NCI-H128 (cell line): ENCODE data around the gene MYCBP.
"Not testable (repeated sequence)": the region's sequence is repeated elsewhere in the genome, so short reads cannot be mapped to it uniquely, and the experiment has no call there.

Experiments
- DNase-seq: peaks from one replicate; lab custom pipeline; 2025; ENCODE audit not compliant: unreplicated experiment; lab: John Stamatoyannopoulos, UW

The MYCBP gene, protein sequence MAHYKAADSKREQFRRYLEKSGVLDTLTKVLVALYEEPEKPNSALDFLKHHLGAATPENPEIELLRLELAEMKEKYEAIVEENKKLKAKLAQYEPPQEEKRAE

DNA sequence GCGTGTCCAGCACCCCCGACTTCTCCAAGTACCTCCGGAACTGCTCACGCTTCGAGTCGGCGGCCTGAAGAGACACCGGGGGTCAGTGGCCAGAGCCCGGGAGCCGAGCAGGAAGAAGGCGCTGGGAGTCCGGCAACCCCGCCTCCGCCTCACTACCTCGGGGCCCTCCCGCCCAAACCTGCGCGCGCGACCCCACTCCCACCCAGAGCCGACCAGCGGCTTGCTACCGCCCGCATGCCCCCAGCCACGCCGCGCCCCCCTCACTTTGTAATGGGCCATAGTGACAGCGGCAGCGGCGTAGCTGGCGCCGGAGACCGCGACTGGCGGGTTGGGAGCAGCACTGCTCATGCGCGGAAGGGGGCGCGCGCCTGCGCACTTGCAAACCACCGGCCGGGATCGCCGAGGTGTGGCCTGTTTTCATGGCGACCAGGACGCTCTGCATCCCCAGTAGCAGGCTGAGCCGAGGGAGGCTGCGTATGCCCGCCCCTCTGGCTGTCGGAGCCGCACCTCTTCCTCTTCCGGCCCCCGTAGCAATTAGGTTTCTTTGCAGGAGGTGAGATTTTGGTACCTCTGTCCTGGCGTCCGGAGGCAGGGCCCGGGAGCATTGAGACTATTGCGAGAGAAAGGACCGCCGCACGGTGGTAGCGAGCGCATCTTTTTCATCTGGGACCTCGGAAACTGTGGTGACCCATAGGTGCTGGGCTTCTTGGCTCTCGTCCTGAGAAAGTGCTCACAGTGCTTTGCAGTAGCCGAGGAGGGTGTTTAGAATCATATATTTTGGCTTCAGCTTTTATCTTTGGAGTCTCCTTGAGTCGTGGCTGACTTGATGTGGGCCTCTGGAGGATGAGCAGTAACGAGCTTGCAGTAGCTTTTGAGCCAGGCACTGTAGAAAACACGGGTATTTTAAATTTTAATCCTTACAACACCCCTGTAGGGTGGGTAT lies at the start of gene MYCBP:
Gene MYCBP, minus strand, starts transcription at position 322 of the 943 bp plus-strand sequence. Its CDS starts 43 bp downstream, at position 279.
- peak; percentile 90 for DNase-seq

DNA sequence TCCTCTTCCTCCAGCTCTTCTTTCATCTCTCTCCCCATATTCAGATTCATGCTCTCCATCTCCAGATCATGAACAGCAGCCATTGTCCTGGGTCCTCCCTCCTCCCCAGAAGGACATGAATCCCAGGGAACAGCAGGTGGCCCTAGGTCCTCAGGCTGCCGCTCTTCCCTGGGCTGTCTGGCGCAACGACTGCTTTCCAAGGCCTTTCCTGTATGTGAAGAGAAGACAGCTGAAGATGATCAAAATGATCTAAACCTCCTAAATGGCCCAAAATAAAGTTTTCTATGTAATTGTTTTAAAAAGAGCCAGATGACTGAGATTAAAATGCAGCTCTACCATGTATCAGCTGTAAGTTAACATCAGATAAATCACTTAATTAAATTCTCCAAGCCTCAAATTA lies 46.0 kb upstream of the MYCBP start:
- DNase-seq, result no peak

DNA sequence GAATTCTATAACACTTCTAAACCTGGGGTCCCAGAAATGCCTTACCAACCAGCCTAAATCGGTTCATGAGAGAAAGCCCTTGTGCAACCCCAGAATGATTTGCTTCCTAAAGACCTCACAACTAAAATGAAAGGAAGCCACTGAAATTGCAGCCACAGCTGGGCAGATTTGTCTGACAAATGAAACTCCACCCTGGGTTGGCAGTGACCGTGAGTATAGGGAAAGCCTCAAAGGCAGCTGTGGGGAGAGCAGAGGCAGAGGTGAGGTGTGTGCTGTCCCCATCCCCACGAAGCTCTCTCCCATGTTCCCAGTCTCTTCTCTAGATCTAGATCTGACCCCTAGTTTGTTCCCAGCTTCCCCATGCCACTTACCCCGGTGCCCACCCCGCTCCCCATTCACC lies 45.4 kb upstream of the MYCBP start:
- no peak for DNase-seq

DNA sequence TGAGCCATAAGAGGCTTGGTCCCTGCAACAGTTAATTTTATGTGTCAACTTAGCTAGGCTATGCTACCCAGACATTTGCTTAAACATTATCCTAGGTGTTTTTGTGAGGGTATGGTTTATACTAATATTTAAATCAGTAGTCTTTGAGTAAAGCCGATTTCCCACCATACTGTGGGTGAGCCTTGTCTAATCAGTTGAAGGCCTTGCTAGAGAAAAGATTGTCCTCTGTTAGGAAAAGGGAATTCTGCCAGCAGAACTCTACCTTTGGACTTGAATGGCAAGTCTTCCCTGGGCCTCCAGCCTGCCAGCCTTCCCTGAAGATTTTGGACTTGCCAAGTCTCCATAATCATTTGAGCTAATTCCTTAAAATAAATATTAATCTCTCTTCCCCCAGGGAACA lies 44.6 kb upstream of the MYCBP start:
- no peak for DNase-seq

DNA sequence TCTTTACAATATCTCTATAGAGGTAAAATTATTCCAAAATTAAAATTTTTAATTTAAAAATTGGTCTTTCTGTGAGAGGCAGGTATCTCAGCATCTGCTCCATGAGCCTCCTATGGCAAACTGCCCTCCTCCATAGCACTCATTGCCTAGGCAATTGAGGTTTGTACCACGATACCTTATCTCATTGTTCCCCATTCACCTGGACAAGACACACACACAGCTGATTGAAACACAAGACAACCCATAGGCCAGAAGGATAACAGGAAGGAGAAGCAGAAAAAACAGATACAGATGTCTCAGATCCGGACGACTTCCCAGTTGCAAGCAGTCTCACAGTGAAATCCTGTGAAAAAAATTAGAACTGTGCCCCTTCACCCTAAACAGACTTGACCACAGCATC lies 44.2 kb upstream of the MYCBP start:
- DNase-seq, result no peak

DNA sequence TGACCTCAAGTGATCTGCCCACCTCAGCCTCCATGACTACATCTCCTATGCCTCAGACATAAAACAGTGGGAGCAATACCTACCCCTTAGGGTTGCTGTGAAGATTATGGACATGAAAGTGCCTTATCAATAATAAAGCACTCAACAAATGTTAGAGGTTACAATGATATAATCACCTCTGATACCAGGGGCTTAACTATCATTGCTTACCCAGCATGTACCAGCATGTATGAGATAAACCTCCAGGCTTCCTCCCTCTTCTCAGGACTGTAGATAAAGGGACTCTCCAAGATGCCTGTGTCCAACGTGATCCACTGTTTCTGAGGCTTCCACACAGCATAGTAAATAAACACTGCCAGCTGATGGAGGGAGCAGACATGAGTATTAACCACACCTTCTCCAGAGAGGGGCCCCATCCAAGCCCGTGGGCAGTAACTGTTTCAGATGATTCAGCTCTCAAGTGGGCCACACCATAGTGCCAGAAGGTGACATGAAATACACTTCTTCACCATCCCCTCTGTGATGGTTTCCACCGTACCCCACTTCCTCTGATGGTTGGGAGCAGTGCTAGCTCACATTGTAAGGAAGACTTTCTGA lies 42.3 kb upstream of the MYCBP start:
- DNase-seq, result no peak

DNA sequence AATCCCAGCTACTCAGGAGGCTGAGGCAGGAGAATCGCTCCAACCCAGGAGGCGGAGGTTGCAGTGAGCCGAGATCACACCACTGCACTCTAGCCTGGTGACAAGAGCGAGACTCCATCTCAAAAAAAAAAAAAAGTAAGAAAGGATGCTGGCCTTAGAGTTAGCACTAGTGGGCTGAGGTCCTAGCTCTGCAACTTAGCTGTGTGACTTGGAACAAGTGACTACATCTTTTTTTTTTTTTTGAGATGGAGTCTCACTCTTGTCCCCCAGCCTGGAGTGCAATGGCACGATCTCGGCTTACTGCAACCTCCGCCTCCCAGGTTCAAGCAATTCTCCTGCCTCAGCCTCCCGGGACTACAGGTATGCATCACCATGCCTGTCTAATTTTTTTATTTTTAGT lies 41.8 kb upstream of the MYCBP start:
- DNase-seq, result not testable (repeated sequence)

DNA sequence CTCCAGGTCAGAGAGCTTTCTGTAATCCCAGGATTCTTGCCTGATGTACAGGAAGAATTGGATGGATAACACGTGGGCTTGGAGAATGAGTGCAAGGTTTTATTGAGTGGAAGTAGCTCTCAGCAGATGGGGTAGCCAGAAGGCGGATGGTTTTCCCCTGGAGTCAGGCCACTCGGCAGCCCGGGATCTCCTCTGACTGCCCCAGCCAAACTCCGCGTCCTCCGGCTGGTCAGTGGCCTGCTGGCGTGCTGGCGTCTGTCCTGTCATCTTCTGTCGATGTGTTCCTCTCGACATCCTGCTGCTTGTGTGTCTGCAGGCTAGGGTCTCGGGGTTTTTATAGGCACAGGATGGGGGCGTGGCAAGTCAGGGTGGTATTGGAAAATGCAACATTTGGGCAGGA lies 35.7 kb upstream of the MYCBP start:
- no peak for DNase-seq

DNA sequence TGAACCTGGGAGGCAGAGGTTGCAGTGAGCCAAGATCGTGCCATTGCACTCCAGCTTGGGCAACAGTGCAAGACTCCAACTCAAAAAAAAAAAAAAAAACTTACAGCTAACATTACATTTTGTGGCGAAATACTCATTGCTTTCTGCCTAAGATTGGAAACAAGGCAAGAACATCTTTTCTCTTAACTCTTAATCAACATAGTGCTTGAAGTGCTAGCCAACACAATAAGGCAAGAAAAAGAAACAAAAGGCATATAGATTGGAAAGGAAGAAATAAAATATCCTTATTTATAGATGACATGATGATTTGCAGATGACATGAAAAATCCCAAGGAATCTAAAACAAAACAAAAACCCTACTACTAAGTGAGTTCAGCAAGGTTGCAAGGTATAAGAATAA lies 32.8 kb upstream of the MYCBP start:
- no peak for DNase-seq

DNA sequence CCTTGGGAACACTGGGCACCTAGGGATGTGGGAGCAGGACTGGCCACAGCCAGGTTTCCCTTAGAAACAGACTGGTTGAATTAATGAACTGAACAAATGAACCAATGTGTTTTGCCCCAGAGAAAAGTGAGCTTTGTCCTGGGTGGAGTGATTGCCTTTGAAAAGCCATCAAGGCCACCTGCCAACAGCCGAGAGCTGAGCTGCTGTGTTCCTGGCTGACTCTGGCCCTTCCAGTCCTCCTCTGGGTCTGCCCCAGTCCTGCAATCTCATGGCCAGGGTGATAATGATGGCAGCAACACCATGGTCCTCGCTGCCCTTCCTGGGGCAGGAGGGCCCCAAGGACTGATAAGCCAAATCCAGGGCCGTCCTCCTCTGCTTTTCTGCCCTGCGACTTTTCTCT lies 26.4 kb upstream of the MYCBP start:
- no peak for DNase-seq

DNA sequence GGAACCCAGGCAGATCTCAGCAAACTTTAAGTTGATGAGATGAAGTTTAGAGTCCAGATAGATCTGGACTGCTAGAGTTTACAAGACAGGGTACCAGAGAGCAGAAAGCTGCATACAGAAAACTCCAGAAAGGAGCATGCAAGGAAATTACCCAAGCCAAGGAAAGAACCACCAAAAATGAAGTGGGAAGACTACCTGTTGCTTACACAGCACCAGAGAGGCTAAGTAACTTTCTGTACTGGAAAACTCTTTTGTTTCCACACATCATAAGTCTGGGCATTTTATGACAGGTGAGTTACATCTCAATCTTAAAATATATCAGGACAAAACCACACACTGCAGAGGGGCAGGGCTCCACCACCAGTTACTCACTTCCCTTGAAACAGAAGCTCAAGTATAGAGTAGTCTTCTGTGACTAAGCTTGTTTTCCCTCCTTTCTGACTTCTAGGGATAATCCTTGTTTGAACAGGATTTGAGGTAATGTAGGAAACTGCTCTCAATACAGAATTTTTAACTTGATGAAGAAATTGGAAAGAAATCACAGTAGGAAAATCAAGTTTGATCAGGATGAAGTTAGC lies 25.6 kb upstream of the MYCBP start:
- no peak for DNase-seq

DNA sequence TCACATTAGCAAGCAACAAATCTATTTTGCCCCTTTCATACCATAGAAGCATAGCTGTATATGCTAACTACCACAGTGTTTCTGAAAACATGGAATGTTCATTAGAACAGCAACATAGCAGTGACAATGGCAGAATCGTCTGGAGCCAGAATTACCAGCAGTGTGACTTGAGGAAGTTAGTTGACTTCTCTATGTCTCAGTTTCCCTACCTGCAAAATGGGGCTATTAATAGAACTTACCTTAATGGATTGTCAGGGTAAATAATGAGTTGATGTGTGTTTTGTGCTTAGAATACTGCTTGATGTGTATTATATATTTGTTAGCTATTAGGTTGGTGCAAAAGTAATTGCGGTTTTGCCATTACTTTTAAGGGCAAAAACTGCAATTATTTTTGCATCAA lies 23.0 kb upstream of the MYCBP start:
- no peak for DNase-seq

DNA sequence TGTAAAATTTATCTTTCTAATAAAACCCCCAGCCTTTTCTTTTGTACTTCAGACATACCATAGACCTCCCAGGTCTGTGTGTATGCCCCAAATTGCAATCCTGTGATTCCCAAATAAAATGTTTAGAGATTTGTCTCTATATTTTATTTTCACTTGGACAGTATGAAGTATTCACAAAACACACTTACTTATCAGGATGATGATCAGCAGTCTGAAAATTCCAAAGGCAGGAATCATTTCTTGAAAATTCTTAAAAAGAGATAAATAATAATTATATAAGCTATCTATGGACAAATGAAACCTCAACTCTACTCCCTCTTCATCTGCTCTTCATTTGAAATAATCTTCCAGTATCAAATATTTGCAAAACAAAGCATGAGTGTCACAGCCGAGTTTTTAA lies 19.8 kb upstream of the MYCBP start:
- no peak for DNase-seq

DNA sequence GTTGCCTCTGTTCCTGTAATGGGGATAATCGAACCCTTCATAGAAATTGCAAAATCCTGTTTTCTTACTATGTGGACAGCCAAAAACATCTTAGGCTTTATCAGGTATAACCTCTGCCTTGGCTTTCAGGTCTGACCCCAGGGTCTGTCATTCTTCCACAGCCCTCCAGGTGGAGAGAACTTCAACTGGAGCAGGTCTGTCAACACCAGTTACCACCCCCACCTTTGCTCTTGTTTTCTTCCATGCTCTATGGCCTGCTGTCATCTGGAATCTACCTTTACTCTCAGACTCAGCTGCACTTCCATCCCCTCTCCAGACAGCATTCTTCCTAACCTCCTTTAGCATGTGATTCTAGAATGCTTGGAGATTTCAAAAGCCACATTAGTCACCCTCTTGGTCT lies 18.6 kb upstream of the MYCBP start:
- no peak for DNase-seq

DNA sequence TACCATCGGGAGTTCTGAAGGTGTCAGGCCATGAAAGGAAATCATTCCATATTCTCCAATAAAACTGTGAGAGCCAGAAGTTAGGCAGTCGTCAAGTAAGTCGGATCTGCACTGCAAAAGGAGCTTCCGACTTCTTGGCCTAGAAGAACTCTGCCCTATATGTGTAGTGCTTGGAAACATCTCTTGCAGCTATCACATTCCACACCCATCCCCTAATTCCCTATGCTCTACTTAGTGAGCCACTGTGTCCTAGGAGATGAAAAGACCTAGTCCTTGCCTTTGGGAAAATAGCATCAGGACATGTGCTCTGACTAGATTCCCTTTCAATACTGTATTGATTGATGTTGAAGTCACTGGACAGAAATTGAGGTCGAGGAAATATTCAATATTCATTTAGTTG lies 16.4 kb upstream of the MYCBP start:
- DNase-seq, result no peak

DNA sequence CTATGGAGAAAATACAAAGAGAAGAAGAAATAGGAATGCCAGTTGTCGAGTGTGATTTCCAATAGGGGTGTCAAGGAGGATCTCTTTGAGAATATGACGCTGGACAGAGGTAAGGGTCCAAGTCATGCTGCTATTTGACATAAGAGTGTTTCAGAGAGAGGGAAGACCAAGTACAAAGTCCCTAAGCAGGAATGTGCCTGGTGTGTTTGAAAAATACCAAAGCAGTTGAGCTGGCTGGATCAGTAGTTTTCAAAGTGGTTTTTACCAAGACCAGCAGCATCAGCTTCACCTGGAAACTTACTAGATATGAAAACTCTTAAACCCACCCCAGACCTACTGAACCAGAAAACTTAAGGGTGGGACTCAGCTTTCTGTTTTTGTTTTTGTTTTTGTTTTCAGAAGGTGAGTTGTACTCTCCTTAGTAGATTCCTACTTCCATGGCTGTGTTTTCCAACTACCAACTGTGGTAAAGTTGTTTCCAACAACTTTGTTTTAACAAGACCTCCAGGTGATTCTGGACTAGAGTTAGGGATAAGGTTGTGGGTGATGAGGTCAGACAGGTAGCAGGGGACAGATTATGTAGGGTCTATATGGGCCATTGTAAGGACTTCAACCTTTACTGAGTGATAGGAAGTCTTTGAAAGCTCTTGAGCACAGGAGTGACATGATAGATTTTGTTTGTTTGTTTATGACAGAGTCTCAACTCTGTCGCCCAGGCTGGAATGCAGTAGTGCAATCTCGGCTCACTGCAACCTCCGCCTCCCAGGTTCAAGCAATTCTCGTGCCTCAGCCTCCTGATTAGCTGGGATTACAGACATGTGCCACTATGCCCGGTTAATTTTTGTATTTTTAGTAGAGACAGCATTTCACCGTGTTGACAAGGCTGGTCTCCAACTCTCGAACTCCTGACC lies 15.5 kb upstream of the MYCBP start:
- DNase-seq, result no peak

DNA sequence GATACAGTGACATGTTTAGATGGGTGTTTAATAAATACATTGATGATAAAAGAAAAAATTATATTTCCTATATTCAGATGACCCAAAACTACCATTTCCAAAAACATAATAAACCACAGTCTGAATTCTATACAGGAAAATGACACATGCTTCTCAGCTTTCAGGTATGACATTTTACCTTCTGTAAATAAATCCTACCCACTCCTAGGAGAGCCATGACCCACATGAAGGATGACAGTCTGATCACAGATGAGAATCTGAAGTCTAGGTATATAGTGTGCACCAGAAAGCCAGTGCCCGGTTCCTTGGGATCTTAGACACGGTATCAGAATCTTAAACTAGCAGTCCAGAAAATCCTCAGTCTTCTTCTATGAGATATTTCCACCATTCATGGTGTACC lies 11.9 kb upstream of the MYCBP start:
- DNase-seq, result no peak

DNA sequence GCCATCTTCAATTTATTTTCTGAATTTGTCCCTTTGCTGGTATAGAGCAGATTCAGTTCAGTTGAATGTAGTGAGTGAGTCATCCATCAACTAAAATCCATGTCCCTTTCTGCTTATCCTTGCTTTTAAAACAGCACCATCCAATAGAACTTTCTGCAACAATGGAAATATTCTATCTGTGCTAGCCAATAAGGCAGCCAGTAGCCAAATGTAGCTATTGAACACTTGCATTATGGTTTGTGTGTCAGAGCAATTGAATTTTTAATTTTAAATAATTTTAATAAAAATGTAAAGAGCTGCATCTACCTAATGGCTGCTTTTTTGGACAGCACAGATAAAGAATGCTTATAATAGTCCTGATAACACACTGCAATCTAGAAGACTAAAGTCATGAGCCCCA lies 8.3 kb upstream of the MYCBP start, which contains the start of gene GJA9:
Gene GJA9, minus strand, starts transcription at position 101 of the 400 bp plus-strand sequence. CDS start 5,489 bp downstream, outside the sequence.
- no peak for DNase-seq

DNA sequence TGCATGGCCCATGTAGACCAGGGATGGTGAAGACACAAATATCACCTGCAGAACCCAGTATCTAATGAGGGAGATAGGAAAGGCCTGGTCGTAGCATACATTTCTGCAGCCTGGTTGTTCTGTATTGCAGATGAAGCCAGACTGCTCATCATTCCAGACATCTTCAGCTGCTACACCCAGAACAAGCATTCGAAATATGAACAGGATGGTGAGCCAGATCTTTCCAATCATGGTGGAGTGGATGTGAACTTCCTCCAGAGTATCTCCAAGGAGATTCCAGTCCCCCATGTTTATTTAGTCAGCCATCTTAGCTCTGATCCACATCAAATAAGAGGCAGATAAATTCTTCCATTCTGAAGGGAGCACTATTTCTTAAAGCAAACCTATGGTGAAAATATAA lies 2.7 kb upstream of the MYCBP start:
- DNase-seq, result no peak

DNA sequence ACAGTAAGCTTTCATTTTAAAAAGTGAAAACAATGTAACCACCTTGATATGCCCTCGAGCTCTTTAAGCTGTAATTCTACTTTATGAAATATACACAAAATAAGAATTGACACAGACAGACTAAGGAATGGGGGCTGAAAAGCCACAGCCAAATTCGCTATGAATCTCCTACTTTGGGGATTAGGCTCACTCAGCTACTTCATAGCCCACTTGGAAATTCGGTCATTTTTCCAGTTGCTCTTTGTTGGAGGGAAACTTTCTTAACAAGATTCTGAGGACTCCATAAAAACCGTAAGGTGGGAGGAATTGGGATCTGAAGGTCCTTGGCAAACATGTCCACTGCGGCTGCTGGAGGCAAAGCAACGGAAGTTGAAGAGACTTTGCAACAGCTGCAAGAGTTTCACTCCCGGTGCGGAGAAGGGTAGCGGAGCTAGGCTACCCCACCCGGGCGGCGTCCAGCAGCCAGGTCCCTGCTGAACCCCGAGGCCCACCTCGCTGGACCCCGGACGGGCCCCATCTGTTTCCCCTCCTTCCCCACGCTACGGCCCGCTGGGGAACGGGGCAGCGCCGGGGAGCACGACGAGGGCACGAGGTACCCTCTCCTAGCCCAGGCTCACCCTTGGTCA lies 634 bp downstream of the MYCBP start:
- no peak for DNase-seq
